GM19043 (cell line): Measurements from ENCODE around the gene CHST11.
A peak's percentile ranks its signal among the peaks of the same experiment; 100 is the strongest.

Source experiments
- ATAC-seq: cut with Tn5 transposase; IDR thresholded peaks from one replicate; pipeline ENCODE4 v1.9.1; 2021; ENCODE audit warnings: low read depth; ENCODE audit not compliant: unreplicated experiment

Gene CHST11

GRCh38 chr12:104665296-104665695 lies 208.5 kb downstream of the CHST11 start:
- ATAC-seq = no peak

DNA sequence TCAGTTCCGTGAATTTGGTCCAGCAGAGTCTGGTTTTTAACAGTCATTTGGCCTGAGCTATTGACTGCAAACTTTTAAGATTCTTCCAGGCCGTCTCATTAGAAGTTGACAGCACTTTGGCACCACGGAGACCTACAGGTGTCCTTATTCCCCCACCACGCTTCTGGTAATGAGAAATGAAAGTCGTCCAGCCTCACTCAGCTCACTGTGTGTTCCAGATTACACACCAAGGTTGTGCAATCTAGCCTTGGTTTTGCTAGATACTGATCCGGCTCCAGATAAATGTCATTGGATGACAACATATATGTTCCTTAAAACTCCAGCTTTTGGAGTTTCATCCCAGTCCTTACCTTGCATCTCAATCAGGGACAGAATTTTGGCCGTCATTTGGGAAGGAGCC lies 210.4 kb downstream of the CHST11 start:
- no peak for ATAC-seq

DNA sequence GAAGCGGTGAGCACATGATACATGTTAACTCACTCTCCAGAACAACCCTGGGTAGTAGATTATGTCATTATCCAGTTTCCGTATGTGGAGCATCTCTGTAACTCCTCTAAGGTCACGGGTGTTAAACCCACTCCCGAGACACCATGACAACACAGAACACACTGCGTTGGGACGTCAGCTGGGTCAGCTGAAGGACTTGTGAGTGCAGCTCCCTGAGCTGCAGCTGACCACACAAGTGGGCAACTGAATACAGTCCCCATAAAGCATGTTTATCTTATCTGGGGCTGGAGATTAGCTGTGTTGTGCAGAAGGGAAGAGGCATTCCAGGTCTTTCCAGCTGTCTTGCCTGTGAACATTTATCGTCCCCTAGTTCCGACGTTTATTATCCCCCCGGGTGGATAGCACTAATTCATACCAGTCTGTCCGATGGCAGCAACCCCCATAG lies 211.5 kb downstream of the CHST11 start:
- ATAC-seq = no peak

GRCh38 chr12:104669089-104669721 lies 212.5 kb downstream of the CHST11 start:
- ATAC-seq = no peak

- ATAC-seq = peak; percentile 64
Measured at GRCh38 chr12:104669851-104670337, 213.1 kb downstream of the CHST11 start.

DNA sequence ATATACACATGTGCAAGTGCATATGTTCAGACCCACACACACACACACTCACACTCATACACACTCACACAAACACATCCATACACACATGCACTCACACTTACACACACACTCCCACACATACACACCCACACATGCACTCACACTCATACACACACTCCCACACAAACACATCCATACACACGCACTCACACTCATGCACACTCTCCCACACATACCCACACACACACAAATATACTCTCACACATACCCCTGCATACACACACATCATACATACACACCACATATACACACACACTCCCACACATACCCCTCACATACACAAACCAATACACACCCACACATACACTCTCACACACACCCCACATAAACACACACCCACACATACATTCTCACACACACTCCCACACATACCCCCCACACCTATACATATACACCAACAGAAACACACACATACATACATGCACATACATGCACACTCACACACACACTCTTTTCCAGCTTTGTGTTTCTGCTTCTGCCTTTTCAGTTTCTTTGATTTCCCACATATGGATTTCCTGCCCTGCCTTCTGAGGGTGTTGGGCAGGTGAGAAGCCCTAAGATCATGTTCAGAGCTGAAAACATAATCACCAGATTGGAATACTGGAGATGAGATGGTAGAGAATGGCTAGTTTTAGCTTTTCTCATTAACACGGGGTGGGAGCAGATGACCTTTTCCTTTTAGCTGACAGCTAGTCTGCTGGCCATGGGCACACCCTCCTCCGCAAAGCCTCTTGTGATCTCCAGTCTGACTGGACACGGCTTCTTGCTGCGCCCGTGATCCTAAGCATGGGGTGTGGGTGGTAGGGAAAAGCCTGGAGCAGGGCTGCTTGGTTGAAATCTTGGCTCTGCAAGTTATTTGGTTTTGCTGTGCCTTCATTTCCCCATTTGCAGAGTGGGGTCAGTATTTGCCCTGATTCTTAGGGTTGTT lies 214.0 kb downstream of the CHST11 start:
- ATAC-seq = no peak

DNA sequence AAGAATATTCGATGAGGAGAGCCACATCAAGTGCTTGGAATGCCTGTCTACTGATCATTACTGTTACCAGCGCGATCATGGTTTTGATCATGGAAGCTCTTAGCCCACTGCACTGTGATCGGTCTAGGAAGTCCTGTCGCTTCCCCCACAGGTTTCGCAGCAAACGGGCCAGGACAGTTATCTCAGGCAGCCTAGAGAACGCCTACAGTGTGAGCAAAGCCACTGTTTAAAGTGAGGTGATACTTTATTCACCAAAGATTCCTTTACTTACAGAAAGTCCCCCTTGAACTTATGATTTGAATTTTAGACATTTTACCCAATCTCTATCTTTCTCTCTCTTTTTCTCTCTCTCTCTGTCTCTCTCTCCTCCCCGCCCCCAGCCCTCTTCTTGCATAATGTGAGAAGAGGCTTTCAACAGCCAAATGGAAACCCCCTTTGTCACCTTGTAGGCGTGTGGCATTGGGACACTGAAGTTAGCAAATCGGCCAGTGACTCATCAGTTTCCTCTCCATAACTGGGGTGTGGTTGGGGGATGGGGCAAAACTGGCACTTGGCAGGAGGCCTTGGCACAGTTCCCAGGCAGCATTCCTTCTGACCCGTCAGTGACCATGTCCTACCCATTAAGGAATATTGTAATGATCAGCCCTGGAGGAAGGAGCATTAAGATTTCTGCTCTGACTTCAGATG lies 214.8 kb downstream of the CHST11 start:
- peak; percentile 57 for ATAC-seq

- no peak for ATAC-seq
Measured at GRCh38 chr12:104672096-104672445, 215.3 kb downstream of the CHST11 start.

DNA sequence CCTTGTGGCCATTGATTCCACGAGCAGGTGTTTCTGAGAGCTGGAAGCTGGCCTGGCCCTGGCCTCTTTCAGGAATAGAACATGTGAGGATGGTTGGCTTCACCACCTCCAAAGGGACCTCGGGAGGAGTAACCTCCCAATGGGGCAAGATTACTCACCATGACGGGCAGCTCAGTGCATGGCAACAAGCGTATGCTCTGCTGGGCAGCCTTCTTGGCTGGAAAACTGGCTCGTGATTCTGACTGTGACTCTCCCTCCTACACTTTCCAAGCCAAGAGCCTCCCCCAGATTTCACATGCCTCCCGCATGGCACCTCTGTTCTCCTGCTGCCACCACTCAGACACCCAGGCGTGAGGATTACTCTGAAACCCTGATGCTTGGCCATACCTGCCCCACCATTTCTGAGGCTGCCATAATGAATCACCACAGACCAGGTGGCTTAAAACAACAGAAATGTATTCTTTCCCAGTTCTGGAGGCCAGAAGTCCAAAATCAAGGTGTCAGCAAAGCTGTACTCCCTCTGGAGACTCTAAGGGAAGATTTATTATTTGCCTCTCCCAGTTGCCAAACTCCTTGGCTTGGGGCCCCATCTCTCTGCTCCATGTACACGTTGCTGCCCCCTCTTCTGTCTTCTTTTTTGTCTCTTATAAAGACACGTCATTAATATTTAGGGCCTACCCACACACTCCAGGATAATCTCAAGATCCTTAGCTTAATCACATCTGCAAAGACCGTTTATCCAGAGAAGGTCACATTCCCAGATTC lies 215.9 kb downstream of the CHST11 start:
- no peak for ATAC-seq

DNA sequence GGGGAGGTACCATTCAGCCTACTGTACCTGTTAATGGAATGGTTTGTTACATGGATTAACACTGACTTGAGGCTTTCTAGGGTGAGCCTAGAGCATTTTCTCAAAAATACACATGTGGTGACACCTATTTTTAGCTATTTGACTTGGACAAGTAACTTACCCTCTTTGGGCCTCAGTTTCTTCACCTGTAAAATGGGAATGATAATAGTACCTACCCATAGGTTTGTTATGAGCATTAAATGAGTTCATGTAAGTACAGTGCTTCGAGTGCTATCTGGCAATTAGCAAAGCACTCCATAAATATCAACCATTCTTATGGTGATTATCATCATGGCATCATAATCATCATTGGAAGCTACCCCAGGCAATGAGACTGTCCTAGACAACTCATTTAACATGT lies 216.5 kb downstream of the CHST11 start:
- ATAC-seq = no peak

DNA sequence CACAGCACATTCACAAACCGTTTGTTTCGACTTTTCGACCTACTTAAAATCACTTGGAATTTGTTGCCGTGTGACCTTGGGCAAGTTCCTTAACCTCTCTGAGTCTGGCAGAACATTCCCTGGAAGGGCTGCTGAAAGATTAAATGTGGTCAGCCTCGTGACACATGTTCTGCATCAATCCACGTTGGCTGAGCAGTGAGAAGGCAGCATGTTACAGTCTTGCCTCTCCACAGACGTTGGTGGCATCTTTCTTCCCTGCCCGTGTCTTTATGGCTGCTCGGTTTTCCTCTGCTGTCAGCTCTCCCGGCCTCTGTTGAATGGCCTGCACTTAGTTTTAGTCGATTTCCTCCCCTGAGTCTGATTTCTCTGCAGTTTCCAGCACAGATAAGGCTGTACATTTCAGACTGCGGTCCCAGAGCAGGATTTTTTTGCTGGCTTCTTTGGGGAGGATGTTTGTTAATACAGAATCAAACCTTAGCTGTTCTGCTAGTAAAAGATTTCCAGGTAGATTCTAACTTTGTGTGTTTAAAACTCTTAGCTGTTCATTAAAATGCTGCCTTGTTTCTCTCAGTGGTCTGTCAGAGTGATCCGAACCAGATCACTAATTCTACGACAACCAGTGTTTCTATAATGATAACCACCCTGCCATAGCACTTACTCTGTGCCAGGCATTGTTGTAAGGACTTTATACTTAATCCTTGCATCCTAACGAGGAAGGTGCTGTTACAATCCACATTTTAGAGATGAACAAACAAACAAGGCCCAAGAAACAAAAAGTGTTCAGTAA lies 217.1 kb downstream of the CHST11 start:
- ATAC-seq = no peak

GRCh38 chr12:104676636-104677035 lies 219.9 kb downstream of the CHST11 start:
- ATAC-seq = no peak

- no peak for ATAC-seq
Measured at GRCh38 chr12:104677441-104678089, 220.8 kb downstream of the CHST11 start.

GRCh38 chr12:104680070-104680469 lies 223.3 kb downstream of the CHST11 start:
- no peak for ATAC-seq

GRCh38 chr12:104680491-104680890 lies 223.7 kb downstream of the CHST11 start:
- no peak for ATAC-seq

GRCh38 chr12:104681012-104681690 lies 224.4 kb downstream of the CHST11 start:
- no peak for ATAC-seq

- ATAC-seq = peak; percentile 70
Measured at GRCh38 chr12:104682790-104683279, 226.1 kb downstream of the CHST11 start.

DNA sequence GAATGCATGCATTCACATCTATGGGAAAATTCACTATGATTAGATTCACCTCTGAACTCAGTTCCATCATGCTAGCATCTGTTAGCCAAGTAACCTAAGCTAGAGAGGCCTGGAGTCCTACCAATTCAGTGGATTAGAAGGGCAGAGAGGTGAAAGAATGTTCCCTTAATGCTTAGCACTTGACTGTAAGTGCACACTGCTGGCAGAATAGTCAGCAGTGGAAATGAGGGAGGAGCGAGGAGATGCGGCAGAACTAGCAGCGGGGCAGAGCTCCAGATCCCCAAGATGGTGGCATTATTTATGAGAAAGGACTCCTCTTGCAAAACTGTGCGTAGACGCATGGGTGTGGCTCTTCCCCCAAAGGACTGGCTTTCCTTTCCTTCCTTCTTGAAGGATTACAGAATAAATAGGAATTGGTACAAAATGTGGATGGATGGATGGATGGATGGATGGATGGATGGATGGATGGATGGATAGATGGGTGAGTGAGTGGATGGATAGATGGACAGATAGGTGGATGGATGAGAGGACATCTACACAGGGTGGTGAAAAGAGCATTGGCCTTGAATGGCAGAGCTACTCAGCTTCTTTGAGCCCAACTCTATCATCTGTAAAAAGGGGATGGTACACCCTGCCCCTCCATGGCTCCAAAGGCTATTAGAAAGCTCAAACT lies 227.2 kb downstream of the CHST11 start:
- no peak for ATAC-seq
